B cell (primary cell): ENCODE data around the gene PDXK. TPM values are rescaled to one million over a fixed set of nuclear protein-coding genes. Genes with fewer than 3 reads are reported as not detected.

Experiments
- ATAC-seq: fragments of 200-7000 bp; cut with Tn5 transposase; one replicate; pipeline ENCODE4 v1.10.0; 2021; ENCODE audit warnings: low read depth, mild to moderate bottlenecking, moderate number of reproducible peaks, moderate library complexity
- CTCF ChIA-PET: fragments of 350-600 bp; sonication (Branson Sonifier 250); formaldehyde crosslinking; loops from one replicate; lab custom pipeline; 2021; ENCODE audit warnings: antibody characterized with exemption, inconsistent platforms; lab: Charles Lee
- POLR2A ChIA-PET: fragments of 350-600 bp; sonication (Branson Sonifier 250); formaldehyde crosslinking; loops from one replicate; lab custom pipeline; 2021; ENCODE audit warnings: antibody characterized with exemption; lab: Charles Lee
- DNase-seq: peaks from one replicate; pipeline ENCODE4 v3.0.0; 2013
- H2AFZ ChIP-seq: 2 replicates; pipeline ENCODE4 v1.6.1; 2012; ENCODE audit warnings: mild to moderate bottlenecking, low read depth, low read length; ENCODE audit not compliant: insufficient read depth, poor library complexity, severe bottlenecking
- H3K27ac ChIP-seq, 2 donors: 1 replicate in 1 of 2; 2 replicates in 1 of 2; pipeline ENCODE4 v1.5.1; 2012 to 2013; ENCODE audit warnings: low read length in 2 of 2, mild to moderate bottlenecking in 2 of 2, moderate library complexity in 1 of 2
- H3K27me3 ChIP-seq, 4 experiments: fragments of 200-600 bp in 1 of 4; sonication (generic) in 1 of 4; replicated peaks in 1 of 4; 1 replicate in 2 of 4; 2 replicates in 2 of 4; pipeline versions ENCODE4 v1.6.1 to v1.7.0; 2013 to 2016; ENCODE audit warnings: low read length in 3 of 4, mild to moderate bottlenecking in 2 of 4, mixed read lengths in 1 of 4, moderate library complexity in 1 of 4; ENCODE audit not compliant: insufficient read depth in 4 of 4, control insufficient read depth in 3 of 4; ENCODE audit errors: control extremely low read depth in 1 of 4
- H3K36me3 ChIP-seq, 2 experiments: replicated peaks in 1 of 2; 1 replicate in 1 of 2; 2 replicates in 1 of 2; pipeline versions ENCODE4 v1.6.1 to v1.7.1; 2013; ENCODE audit warnings: low read length in 1 of 2; ENCODE audit not compliant: insufficient read depth in 2 of 2, control insufficient read depth in 1 of 2; ENCODE audit errors: control extremely low read depth in 1 of 2, extremely low read depth in 1 of 2
- H3K4me1 ChIP-seq, 2 donors: fragments of 200-600 bp in 1 of 2; sonication (generic) in 1 of 2; 1 replicate in 1 of 2; 2 replicates in 1 of 2; pipeline versions ENCODE4 v1.5.1 to v1.6.1; 2013 to 2017; ENCODE audit warnings: low read length in 2 of 2; ENCODE audit not compliant: control insufficient read depth in 2 of 2, insufficient read depth in 2 of 2
- H3K4me2 ChIP-seq: replicated peaks from 2 replicates; pipeline ENCODE3; 2012; ENCODE audit warnings: mild to moderate bottlenecking, low read depth, low read length; ENCODE audit not compliant: poor library complexity, severe bottlenecking
- H3K4me3 ChIP-seq, 5 experiments: fragments of 200-600 bp in 1 of 5; sonication (generic) in 1 of 5; 1 replicate in 3 of 5; 2 replicates in 2 of 5; pipeline versions ENCODE4 v1.5.1 to v1.7.0; 2011 to 2016; ENCODE audit warnings: low read length in 4 of 5, mild to moderate bottlenecking in 4 of 5, low read depth in 2 of 5, control low read depth in 1 of 5, moderate library complexity in 1 of 5; ENCODE audit not compliant: insufficient read depth in 1 of 5; ENCODE audit errors: control extremely low read depth in 1 of 5, extremely low read depth in 1 of 5
- H3K79me2 ChIP-seq: fragments of 200-600 bp; sonication (generic); one replicate; pipeline ENCODE4 v1.6.0; 2016; ENCODE audit warnings: low read length; ENCODE audit not compliant: control insufficient read depth, insufficient read depth
- H3K9ac ChIP-seq: fragments of 200-600 bp; sonication (generic); 2 replicates; pipeline ENCODE4 v1.6.1; 2017; ENCODE audit warnings: mild to moderate bottlenecking, low read length, moderate library complexity
- H3K9me3 ChIP-seq, 3 donors: one replicate each; pipeline versions ENCODE4 v1.6.1 to v1.7.1; 2013; ENCODE audit warnings: low read length in 2 of 3; ENCODE audit not compliant: control insufficient read depth in 2 of 3, insufficient read depth in 1 of 3; ENCODE audit errors: control extremely low read depth in 1 of 3
- H4K20me1 ChIP-seq: 2 replicates; pipeline ENCODE4 v1.6.0; 2012; ENCODE audit warnings: mild to moderate bottlenecking, low read length; ENCODE audit not compliant: insufficient read depth, control insufficient read depth, poor library complexity, severe bottlenecking
- H3K27ac Mint-ChIP-seq: one replicate; pipeline ENCODE4 v1.8.0; 2021; ENCODE audit warnings: mixed read lengths
- H3K27me3 Mint-ChIP-seq: one replicate; pipeline ENCODE4 v1.8.0; 2021; ENCODE audit warnings: mixed read lengths
- H3K4me1 Mint-ChIP-seq: one replicate; pipeline ENCODE4 v1.8.0; 2021; ENCODE audit warnings: mixed read lengths
- H3K4me3 Mint-ChIP-seq: one replicate; pipeline ENCODE4 v1.8.0; 2021; ENCODE audit warnings: mixed read lengths
- H3K9me3 Mint-ChIP-seq: one replicate; pipeline ENCODE4 v1.8.0; 2022; ENCODE audit warnings: mixed read lengths; ENCODE audit not compliant: insufficient read depth
- CTCF ChIP-seq: fragments of 200-600 bp; IDR thresholded peaks from one replicate; pipeline ENCODE4 v1.8.0; 2022; ENCODE audit warnings: antibody characterized with exemption, mild to moderate bottlenecking
- EZH2 ChIP-seq: IDR thresholded peaks from 2 replicates; pipeline ENCODE4 v1.6.1; 2012; ENCODE audit warnings: borderline replicate concordance, low read depth, mild to moderate bottlenecking, moderate library complexity, low read length; ENCODE audit not compliant: insufficient read depth, poor library complexity, severe bottlenecking
- WGBS: methylation state at CpG from one replicate; pipeline ENCODE4 v1.1.5; 2013; ENCODE audit warnings: missing lambda C conversion rate; ENCODE audit not compliant: insufficient coverage; 5-methylcytosine and 5-hydroxymethylcytosine counted together
- intact Hi-C: fragments of 100-400 bp; cut with micrococcal nuclease; formaldehyde crosslinking; loops from one replicate; pipeline ENCODE4 v1.10.0; 2022
- polyA plus RNA-seq: library from polyadenylated mRNA; depleted of rRNA; stranded (reverse); fragments of >200 nt; gene quantifications from 2 replicates; pipeline ENCODE4 v1.2.3, GENCODE V29; 2012
- total RNA-seq, 2 donors: library from RNA; stranded (reverse); fragments of 120-200 nt in 1 of 2; gene quantifications; 1 replicate in 1 of 2; 2 replicates in 1 of 2; pipeline versions ENCODE4 v1.2.3 to v1.2.4, GENCODE V29; 2013 to 2022

Gene PDXK
- total and polyA plus RNA-seq, 2 donors (not counting 1 experiment from before 2014, with no cell fraction given), result 31.1 to 102 TPM

DNA sequence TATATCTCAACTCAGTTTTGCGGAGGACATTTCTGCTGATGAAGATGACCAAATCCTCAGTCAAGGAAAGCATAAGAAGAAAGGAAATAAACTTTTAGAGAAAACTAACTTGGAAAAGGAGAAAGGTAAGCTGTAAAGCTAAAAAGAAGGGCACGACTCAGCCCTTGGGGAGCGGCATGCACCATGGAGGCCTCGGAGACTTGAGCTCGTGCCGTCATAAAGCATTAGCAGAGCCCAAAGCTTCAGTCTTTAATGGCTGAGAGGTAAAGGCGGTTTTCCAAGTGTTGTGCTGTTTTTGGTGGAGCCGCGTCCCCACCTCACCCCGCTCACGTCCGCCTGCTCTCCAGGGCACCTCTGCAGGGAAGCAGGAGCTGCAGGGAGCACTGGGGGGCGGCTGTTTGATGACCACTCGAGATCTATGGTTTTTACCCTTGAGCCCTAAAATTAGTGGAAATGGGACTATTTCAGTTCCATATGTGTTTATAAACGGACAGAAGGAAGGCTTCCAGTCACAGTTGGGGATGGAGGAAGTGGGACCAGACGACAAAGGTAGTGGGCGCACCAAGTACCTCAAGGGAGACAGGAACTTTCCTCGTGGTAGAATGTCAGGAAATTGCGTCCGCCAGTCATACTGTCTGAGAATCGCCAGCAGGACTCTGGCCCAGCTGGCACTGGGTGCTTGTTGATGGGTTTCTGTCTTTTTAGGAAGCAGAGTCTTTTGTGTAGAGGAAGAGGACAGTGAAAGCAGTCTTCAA lies 31.9 kb upstream of the PDXK start:
- CTCF ChIA-PET, result no interaction called here
- intact Hi-C loops, result no loop called here
- Mint-ChIP-seq H3K4me1 (peaks cover 14% of the 10 kb centered on the region), H3K27me3 (no peaks in the 10 kb centered on the region), H3K27ac (peak overlapping the region; percentile 6), H3K9me3 (no peaks in the 10 kb centered on the region), H3K4me3 (no peak overlapping the region)
- H4K20me1 ChIP-seq, result no peaks in the 10 kb centered on the region
- WGBS, result 97% methylated on average over 19 of the region's 21 CpGs
- H3K36me3 ChIP-seq, result peaks cover 3 to 84% of the 10 kb centered on the region in 2 experiments
- ATAC-seq (no peak), DNase-seq (no peak)
- TF ChIP-seq EZH2, result no peak
- no peak for TF ChIP-seq CTCF
- no peaks in the 10 kb centered on the region for H3K27me3 ChIP-seq
- no peaks in the 10 kb centered on the region for H3K79me2 ChIP-seq
- no peak overlapping the region for H3K9ac ChIP-seq
- peak overlapping the region in 1 of 2 donors; percentile 15 for H3K27ac ChIP-seq
- peak overlapping the region; percentile 23 for H3K4me2 ChIP-seq
- POLR2A ChIA-PET, result no interaction called here
- no peak overlapping the region for H2AFZ ChIP-seq
- no peaks in the 10 kb centered on the region for H3K9me3 ChIP-seq
- H3K4me1 ChIP-seq, result peaks cover 13 to 19% of the 10 kb centered on the region in 2 donors
- H3K4me3 ChIP-seq, result no peak overlapping the region
